ENCODE data around the gene TP53I13. TPM values are rescaled to one million over a fixed set of nuclear protein-coding genes. Genes with fewer than 3 reads are reported as not detected.

The TP53I13 gene
- total RNA-seq, 1 experiment from 2014 or later, result 28.1 TPM

DNA sequence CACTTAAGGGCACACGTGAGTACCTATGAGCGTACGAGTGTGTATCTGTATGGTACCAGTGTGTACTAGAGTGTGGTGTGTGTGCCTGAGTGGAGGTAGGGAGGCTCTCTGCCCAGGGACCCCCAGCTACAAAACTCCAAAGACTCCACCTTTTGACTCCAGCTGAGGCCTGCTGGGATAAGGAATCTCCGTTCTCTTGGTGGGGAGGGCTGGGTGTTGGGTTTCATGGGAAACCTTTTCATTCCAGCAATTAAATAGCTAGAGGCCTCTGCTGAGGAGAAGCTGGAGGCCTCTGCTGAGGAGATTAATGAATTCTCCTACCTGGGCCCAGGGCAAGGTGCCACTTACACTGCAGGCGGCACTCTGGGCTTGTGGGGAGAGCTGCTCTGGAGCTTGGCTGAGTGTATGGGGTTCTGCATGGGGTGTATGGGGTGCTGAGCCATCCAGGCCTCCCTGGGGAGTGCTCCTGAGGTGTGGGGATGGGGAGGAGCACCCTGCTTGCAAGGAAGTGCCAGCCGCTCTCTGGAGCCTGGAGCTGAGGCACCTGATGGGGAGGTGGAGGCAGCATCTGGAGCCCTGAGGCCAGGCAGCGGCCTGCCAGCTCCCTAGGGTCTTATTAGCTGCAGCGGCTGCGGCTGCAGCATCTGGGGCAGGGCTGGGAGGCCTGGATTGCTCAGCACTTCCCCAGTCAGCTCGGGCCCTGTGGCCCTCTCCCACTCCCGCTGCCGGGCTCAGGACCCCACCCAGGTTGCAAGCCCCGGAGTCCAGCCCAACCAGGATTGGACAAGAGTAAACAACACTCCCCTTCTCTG, 29.1 kb downstream of the TP53I13 start:
- H2BK5ac ChIP-seq (ENCODE audit: insufficient read length, low read length), result no peak overlapping the region
- no peak overlapping the region for H2AK5ac ChIP-seq (ENCODE audit: insufficient read length, low read length)
- H3K9ac ChIP-seq (ENCODE audit: extremely low read depth, insufficient read length, low read length), result no peak overlapping the region
- H3K27ac ChIP-seq (ENCODE audit: insufficient read length, low read depth, low read length), result no peak overlapping the region
- no peak overlapping the region for H2BK20ac ChIP-seq (ENCODE audit: low read depth, low read length, poor library complexity, severe bottlenecking)
- no CpG with 5 or more reads among the region's 13 CpGs for WGBS (ENCODE audit: extremely low coverage, insufficient read length, low lambda C conversion rate)
- H3K14ac ChIP-seq (ENCODE audit: insufficient read depth, low read length), result no peak overlapping the region
- H4K8ac ChIP-seq (replicated peaks; ENCODE audit: insufficient read length, low read depth, low read length), result no peak overlapping the region
- Mint-ChIP-seq H3K4me3 (peak overlapping the region; percentile 7 to 66; a peak in 3 of 5 replicates), H3K4me1 (peaks cover 25 to 58% of the 10 kb centered on the region in 2 experiments), H3K27ac (peak overlapping the region; percentile 33 to 68 (median 53); a peak in 5 of 7 replicates), H3K27me3 (ENCODE audit: low read depth) (peaks cover 2% of the 10 kb centered on the region), H3K36me3 (ENCODE audit: insufficient read depth in 1 of 3, low read depth in 3 of 3) (peaks cover 0 to 2% (median 0%) of the 10 kb centered on the region in 3 experiments; a peak in 1 of 7 replicates), H3K9me3 (peaks cover 0 to 3% of the 10 kb centered on the region in 2 experiments; a peak in 1 of 5 replicates)
- no peaks in the 10 kb centered on the region for H3K27me3 ChIP-seq (ENCODE audit: insufficient read depth, low read length)
- H3K79me1 ChIP-seq (ENCODE audit: insufficient read depth, low read depth, low read length, poor library complexity, severe bottlenecking), result no peaks in the 10 kb centered on the region
- no peak overlapping the region for H4K5ac ChIP-seq (ENCODE audit: insufficient read length, low read depth, low read length)
- peaks cover 12% of the 10 kb centered on the region for H3K23me2 ChIP-seq (ENCODE audit: insufficient read length, low read depth, low read length, poor library complexity, severe bottlenecking)
- no peaks in the 10 kb centered on the region; the same call in 1 of the 2 replicates for H3K79me2 ChIP-seq (ENCODE audit: insufficient read depth, low read length)
- H3T11ph ChIP-seq (ENCODE audit: low read length), result no peak overlapping the region
- TF ChIP-seq, protein P1, sequence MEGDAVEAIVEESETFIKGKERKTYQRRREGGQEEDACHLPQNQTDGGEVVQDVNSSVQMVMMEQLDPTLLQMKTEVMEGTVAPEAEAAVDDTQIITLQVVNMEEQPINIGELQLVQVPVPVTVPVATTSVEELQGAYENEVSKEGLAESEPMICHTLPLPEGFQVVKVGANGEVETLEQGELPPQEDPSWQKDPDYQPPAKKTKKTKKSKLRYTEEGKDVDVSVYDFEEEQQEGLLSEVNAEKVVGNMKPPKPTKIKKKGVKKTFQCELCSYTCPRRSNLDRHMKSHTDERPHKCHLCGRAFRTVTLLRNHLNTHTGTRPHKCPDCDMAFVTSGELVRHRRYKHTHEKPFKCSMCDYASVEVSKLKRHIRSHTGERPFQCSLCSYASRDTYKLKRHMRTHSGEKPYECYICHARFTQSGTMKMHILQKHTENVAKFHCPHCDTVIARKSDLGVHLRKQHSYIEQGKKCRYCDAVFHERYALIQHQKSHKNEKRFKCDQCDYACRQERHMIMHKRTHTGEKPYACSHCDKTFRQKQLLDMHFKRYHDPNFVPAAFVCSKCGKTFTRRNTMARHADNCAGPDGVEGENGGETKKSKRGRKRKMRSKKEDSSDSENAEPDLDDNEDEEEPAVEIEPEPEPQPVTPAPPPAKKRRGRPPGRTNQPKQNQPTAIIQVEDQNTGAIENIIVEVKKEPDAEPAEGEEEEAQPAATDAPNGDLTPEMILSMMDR (conservative IDR thresholded peaks at IDR 0.05), result no peak
- H2BK12ac ChIP-seq (ENCODE audit: insufficient read length, low read depth, low read length), result no peak overlapping the region
- H3K4ac ChIP-seq (ENCODE audit: low read depth, low read length), result no peak overlapping the region
- H2AFZ ChIP-seq (ENCODE audit: low read length), result no peak overlapping the region
- H3K18ac ChIP-seq (ENCODE audit: insufficient read length, low read depth, low read length), result peak overlapping the region; percentile 23
- H4K20me1 ChIP-seq (ENCODE audit: control insufficient read depth, insufficient read depth, insufficient read length), result no peaks in the 10 kb centered on the region
- no peak overlapping the region for H2BK15ac ChIP-seq (ENCODE audit: low read depth, low read length)
- H4K91ac ChIP-seq (ENCODE audit: insufficient read length, low read depth, low read length), result no peak overlapping the region
- no peak overlapping the region for H3K56ac ChIP-seq (ENCODE audit: insufficient read length, low read depth, low read length)
- H2BK120ac ChIP-seq (ENCODE audit: low read depth, low read length, poor library complexity, severe bottlenecking), result no peak overlapping the region
- peaks cover 4% of the 10 kb centered on the region; the same call in 1 of the 2 replicates for H3K4me1 ChIP-seq (ENCODE audit: insufficient read depth, low read length)
- no peak for DNase-seq
- peak overlapping the region; percentile 7 for H3K4me2 ChIP-seq (ENCODE audit: insufficient read depth, insufficient read length, low read length)
- H3K23ac ChIP-seq (ENCODE audit: insufficient read length, low read depth, low read length), result no peak overlapping the region
- H3K9me3 ChIP-seq (ENCODE audit: control insufficient read depth, low read depth, low read length), result no peaks in the 10 kb centered on the region

Data from H9 (cell line).